HG03175 (cell line): Measurements from ENCODE around the gene SDK2.

Experiments
- ATAC-seq: cut with Tn5 transposase; IDR thresholded peaks from one replicate; pipeline ENCODE4 v1.9.1; 2021; ENCODE audit warnings: mild to moderate bottlenecking, moderate library complexity; ENCODE audit not compliant: unreplicated experiment

SDK2 gene

DNA sequence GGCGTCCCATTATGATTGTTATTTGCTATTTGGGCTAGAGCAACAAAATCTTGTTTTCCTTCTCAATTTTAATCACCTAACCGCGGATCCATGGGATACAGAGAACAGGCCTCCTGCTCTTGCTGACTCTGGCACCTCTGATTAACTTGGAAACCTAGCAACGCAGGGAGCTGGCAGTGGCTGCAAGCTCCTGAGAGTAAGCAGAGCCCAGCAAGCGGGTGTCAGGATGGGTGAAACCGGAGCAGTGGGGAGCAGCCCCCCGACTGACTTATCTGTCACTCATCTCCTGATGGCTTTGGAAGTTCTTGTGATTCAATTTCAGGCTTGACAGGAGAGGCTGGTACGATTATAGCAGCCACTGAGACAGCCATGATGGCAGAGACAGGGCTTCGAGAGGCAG lies 286.9 kb downstream of the SDK2 start:
- ATAC-seq: no peak

- ATAC-seq: no peak
These were observed 287.6 kb downstream of the SDK2 start for GRCh38 chr17:73356561-73357170.

GRCh38 chr17:73354423-73355284 lies 289.6 kb downstream of the SDK2 start:
- no peak for ATAC-seq

DNA sequence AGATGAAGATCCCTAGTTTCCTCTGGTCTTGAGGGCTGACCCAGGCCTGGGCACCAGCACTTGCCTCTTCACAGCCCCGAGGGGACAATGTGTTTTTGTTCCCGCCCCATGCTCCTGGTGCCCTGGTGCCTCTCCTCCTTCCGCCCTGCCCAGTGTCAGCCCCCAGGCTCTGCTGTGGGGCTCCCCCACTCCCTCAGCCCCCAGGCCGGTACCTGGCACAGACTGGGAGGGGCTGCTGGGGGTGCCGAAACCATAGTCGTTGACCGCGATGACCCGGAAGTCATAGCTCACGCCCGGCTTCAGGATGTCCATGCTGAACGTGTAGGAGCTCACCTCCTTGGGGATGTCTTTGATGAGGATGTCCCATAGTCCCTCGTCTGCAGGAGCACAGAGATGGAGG lies 292.0 kb downstream of the SDK2 start:
- ATAC-seq: no peak

GRCh38 chr17:73351764-73352163 lies 292.5 kb downstream of the SDK2 start:
- ATAC-seq: no peak

GRCh38 chr17:73350864-73351263 lies 293.4 kb downstream of the SDK2 start:
- no peak for ATAC-seq

DNA sequence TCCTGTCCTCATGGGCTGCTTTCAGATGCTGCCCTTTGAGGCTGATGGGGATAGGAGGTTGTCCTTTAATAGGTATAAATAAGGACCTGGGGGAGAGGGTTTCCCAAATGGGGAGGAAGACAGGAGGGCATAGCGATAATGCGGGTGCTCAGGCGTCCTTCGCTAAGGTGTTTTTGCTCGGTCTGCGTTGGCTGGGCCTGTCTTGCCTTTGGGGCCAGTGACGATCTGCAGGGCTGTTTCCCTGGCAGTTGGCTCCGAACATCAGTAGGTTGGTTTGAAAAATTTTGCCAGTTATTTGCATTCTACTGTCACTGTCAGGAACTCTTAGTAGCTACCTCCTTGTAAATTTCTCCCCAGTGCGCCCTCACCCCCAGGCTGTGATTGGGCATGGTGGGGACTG lies 294.6 kb downstream of the SDK2 start:
- no peak for ATAC-seq

GRCh38 chr17:73349138-73349537 lies 295.1 kb downstream of the SDK2 start:
- ATAC-seq: no peak

- ATAC-seq: no peak
These were observed 295.5 kb downstream of the SDK2 start for GRCh38 chr17:73348829-73349095.

DNA sequence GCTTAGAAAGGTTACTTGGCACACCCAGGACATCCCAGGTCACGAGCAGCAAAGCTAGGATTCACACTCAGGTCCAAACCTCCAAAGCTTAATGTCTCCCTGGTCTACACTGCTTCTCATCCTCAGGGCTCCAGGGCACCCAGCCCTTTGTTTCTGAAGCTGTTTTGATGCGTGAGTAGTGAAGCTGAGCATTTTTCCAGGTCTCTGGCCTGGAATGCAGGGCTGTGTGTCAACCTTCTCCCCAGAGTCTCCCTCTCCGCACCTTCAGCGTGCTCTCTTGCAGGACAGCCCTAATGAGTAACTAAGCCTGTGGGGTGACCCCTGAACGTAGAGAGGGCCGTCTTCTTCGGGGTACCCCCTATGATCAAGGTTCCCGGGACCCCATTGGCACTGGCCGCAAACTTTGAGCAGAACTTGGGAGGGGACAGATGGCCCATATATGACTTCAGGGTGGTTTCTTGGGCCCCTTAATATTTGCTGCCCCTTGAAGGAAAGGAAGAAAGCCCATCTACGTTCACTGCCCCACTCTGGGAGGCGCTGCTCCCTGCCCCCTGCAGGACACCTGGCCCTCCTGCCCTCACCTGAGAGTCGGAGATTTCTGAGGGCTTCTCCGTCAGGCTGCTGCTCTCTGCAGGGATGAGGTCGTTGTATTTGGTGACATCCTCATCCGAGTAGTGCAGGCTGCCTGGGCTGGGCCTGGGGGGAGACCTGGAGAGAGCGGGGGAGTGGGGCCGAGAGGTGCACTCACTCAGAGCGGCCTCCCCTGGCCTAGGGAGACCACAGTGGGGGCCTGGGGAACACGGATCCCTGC lies 296.0 kb downstream of the SDK2 start:
- ATAC-seq: no peak

DNA sequence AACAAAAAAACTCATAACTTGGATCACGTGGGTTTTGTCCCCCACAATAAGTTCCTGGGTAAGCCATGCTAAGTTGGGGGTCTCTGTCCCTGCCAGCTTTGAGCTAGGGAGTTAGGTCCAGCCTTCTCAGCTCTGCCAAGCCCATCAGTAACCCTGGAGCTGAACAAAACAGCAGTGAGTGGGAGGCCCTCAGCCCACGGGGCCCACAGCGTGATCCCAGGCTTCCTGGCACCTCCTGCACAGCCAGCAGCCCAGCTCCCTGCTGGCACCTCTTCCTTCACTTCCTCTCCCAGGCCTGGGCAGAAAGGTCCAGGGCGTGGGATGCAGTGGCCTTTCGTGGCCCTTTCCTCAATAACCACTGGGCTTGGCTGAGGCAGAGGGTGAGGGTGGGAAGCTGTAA lies 296.9 kb downstream of the SDK2 start:
- no peak for ATAC-seq

DNA sequence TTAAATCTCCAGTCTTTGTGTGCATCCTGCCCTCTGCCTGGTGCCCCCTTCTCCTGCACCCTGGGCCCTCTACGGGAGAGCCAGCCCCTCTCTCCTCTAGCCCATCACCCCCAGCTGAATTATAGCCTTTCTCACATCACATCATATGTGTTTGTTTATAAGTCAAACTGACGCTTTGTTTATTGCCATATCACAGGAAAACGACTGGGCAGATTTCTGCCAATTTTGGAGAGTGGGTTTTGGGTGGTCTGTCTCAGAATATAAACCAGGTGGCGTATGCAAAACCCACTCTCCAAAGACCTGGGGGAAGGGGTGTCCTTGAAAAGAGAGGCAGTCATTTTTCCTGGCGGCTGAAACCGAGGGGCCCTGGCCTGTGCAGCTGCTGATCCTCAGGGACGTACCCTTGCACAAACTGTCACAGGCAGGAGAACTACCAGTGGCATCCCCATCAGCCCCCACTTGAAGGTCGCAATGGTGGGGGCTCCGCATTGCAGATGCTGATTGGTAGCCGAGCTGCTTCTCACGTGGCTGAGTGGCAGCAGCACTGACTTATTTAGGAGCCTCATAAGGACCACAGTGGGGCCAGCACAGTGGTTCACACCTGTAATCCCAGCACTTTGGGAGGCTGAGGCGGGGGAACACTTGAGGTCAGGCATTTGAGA lies 297.6 kb downstream of the SDK2 start:
- no peak for ATAC-seq

GRCh38 chr17:73343739-73344454 lies 300.3 kb downstream of the SDK2 start:
- ATAC-seq: no peak

DNA sequence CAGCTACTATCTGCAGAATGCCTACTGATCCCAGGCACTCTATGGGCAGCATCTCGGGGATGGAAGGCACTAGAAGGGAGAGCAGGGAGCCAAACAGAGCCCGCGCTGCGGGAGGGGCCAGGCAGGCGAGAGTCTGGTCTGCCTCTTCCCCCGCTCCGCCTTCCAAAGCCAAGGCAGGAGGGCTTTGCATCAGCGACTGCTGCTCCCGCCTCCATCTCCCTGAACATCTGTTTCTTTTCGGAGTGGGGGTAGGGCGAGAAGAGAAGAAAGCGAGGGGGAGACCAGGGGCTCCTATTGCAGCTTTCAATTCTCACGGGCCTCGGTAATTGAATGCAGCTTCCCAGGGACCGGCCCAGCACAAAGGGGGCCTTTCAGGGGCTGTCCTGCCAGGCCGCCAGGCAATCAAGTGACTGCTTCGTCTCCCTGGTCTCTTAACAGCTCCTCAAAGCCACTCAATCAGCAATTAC lies 301.0 kb downstream of the SDK2 start:
- ATAC-seq: no peak

DNA sequence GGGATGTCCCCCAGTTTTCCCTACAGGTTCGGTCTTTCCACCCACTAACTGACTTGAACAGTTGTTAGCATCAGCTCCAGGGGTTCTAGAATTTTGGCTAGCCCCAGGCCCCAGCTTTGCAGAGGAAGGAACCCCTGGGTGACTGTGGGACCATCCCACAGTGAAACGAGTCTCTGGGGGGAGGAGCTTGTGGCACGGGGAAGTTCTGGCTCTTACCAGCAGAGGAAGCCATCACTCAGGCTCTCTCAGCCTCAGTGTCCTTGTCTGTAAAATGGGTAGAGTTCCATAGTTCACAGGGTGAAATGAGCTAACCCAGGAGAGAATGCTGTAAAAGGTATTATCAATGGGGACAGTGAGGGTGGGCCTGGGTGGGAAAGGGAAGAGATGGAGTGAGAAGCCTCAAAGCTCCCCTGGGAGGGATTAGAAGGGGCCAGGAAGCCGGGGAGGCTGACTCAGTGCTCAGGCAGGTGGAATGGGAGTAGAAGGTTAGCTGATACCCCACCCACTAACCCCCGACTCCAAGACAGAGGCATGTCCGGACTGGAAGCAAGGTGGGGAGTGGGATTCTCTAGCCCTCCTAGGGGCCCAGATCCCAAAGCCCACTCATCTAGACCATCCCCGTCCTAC lies 301.6 kb downstream of the SDK2 start:
- no peak for ATAC-seq

DNA sequence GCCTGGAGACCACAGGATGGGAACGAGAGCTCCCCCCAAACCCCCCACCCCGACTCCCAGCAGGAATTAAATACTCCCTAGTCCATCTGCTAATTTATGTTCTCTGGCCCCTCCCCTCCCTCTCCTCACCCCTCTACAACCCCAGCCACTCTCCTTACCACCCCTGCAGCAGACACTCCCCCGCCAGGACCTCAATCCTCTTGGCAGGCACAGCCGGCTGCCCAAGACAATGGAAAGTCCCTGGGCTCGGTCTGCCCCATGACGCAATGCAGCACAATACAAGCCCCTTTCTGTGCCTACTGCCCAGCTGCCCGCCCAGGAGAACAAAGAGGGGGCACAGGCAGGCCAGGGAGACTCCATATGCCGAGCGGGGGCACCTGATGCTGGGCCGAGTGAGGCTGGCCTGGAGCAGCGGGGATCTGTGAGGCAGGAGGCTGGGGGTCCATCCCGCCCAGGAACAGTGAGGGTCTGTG lies 302.2 kb downstream of the SDK2 start:
- ATAC-seq: no peak

- no peak for ATAC-seq
These were observed 302.7 kb downstream of the SDK2 start for GRCh38 chr17:73341350-73342049.

GRCh38 chr17:73340093-73340596 lies 304.1 kb downstream of the SDK2 start:
- no peak for ATAC-seq

- ATAC-seq: no peak
These were observed 305.6 kb downstream of the SDK2 start for GRCh38 chr17:73338566-73339197.
